ENCODE measurements around the gene C17orf100.
A peak's percentile ranks its signal among the peaks of the same experiment; 100 is the strongest.

C17orf100 gene

GRCh38 chr17:6695051-6695450, 43.5 kb downstream of the C17orf100 start:
- no peak for DNase-seq

GRCh38 chr17:6695565-6695964, 44.0 kb downstream of the C17orf100 start:
- DNase-seq = no peak

GRCh38 chr17:6696906-6697305, 45.3 kb downstream of the C17orf100 start:
- DNase-seq = no peak

GRCh38 chr17:6698004-6698403, 46.4 kb downstream of the C17orf100 start:
- DNase-seq = no peak

GRCh38 chr17:6699997-6700947, 48.7 kb downstream of the C17orf100 start:
- no peak for DNase-seq

- no peak for DNase-seq
Measured at GRCh38 chr17:6700948-6701307, 49.4 kb downstream of the C17orf100 start.

- DNase-seq = peak in 1 of 2 experiments; percentile 7
Measured at GRCh38 chr17:6701719-6702118, 50.2 kb downstream of the C17orf100 start.

GRCh38 chr17:6702567-6703215, 51.1 kb downstream of the C17orf100 start:
- DNase-seq = no peak

Measured in NCI-H1930 (cell line).